HG03064 (cell line): ENCODE results near the gene ADAR.

Experiments used
- ATAC-seq: cut with Tn5 transposase; IDR thresholded peaks from one replicate; pipeline ENCODE4 v1.9.1; 2021; ENCODE audit warnings: low read depth; ENCODE audit not compliant: unreplicated experiment

The ADAR gene

GRCh38 chr1:154619181-154619948 lies 11.4 kb upstream of the ADAR start:
- no peak for ATAC-seq

DNA sequence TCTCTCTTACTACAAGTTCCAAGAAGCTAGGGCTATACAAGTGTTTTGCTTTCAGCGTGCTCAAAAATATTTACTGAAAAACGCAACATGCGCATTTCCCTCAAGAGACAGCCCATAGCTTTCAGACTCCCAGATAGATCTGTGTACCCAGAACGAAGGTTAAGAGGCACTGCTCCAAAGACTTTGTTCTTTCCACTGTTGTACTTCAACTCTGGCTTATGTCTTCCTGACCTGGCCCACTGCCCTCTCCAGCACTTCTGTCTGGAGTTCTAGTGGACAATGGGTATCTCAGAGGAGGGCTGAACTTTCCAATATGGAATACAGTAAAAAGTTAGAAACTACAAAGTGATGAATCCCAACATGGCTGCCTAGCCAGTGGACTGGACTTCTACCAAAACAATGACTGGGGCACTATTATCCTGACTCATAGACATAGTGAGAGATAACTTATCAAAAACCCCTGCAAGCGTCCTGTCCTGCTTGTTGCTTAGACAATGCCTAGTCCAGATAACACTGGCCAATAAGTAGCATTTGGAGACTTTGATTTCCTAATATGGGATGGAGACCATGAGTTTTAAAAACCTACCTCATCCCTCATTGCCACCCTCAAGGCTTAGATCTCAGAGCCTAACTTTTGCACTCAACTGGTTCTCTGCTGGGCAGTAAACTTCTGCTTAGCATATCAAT lies 8.8 kb upstream of the ADAR start:
- ATAC-seq = no peak

DNA sequence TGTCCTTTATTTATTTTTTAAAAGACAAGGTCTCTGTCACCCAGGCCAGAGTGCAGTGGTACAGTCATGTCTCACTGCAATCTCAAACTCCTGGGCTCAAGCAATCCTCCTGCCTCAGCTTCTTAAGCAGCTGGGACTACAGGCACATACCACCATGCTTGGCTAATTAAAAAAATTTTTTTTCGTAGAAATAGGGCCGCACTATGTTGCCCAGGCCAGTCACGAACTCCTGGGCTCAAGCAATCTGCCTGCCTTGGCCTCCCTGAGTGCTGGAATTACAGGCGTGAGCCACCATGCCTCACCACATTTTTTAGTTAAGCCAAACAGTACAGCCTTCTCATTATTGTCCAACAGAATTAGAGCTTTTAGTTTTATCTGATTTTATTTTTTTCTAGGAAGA lies 7.4 kb upstream of the ADAR start:
- no peak for ATAC-seq

DNA sequence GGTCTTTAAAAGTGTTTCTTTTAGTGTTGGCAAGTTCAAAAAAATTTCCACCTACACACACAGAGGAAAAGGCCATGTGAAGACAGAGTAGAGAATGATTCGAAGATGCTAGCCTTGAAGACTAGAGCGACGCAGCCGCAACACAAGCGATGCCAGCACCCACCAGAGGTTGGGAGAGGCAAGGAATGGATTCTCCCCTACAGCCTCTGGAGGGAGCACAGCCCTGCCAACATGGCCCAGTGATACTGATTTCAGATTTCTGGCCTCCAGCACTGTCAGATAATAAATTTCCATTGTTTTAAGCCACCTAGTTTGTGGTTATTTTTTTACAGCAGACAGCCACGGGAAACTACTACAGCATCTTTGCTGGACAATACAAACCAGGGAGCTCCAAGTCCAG lies 6.9 kb upstream of the ADAR start:
- ATAC-seq = no peak

DNA sequence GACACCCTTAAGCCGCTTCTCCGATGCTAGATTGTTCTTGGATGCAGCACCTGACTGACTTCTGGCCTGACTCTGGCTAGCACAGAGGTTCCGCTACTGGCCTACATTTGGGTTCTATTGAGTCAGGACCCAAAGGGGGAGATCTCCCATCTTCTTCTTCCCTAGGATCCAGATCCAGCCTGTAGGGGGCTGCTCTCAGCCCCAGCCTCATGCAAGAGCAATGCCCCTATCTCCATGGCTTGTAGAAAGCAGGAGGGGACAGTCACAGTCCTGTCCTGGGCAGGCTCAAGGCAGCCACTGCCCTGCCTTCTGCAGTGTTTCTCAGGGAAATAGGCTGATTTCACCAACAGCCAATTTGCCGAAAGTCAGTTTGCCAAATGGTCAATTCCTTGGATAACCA lies 6.3 kb upstream of the ADAR start:
- ATAC-seq = no peak

- ATAC-seq = no peak
These were observed 3.3 kb upstream of the ADAR start for GRCh38 chr1:154611150-154611862.

GRCh38 chr1:154609398-154610380 lies 1.7 kb upstream of the ADAR start:
- ATAC-seq = no peak

DNA sequence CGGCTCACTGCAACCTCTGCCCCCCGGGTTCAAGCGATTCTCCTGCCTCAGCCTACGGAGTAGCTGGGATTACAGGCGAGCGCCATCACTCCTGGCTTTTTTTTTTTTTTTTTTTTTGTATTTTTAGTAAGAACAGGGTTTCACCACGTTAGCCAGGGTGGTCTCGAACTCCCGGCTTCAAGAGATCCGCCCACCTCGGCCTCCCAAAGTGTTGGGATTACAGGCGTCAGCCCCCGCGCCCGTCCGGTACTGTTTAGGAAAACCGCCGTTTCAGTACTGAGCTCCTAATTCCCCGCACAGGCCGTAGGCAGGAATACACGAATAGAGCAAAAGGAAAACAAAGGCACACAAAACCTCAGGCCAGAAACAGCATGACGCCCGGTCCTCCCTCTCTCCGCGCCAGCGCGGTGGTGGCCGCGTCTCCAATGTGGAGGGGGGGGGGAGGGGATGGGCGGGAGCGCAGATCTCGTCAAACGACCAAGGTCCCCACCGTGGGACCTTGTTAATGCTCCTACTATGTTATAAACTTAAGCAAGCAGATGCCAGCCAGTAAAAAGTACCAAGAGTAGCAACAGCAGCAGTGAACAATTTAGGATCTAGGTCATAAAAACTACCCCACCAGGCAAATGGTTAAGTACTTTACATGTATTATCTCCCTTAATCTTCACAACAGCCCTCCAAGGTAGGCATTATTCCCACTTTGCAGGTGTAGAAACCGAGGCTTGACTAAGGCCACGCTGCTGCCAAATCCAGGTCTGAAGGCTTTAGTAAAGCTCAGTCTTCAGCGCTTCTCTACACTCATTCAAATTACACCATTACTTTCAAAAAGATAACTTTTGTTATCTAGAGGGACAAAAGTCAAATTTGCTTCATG lies 648 bp upstream of the ADAR start:
- ATAC-seq = no peak

- ATAC-seq = no peak
These were observed 829 bp downstream of the ADAR start for GRCh38 chr1:154607106-154607608.

DNA sequence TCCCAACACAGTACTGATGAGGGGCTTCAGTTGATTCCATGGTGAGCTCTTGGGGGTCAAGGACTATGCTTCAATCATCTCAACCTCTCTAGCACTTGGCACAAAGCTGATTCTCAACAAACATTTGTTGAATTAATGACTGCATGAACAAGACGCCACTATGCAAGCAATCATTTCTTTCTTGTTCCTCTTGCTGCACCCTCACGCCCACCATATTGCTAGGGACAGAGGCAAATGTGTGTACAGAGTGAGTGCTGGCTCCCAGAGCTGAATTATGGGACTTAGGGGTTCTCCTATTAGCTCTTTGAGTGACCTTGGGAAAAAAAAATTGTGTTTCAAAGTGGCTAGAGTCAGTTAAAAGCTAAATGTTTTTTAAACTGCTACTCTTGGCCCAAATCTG lies 2.5 kb downstream of the ADAR start:
- ATAC-seq = no peak

DNA sequence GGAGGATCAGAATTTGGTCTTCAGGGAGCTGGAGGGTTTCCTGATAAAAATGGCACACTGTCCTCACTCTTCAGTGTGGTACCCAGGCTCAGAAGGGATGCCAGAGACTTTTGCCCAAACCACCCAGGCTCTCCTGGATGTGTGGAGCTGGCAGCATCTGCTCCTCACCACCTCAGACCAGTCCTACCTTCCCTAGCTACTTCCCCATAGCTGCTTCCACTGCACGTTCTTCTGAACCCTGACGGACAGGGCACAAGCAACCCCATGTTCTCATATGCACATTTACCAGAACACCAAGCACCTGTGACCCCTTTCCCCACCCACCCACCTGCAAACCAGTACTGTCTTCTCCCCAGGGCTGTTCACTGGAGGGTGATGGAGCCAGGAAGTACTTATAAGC lies 4.7 kb downstream of the ADAR start:
- no peak for ATAC-seq

DNA sequence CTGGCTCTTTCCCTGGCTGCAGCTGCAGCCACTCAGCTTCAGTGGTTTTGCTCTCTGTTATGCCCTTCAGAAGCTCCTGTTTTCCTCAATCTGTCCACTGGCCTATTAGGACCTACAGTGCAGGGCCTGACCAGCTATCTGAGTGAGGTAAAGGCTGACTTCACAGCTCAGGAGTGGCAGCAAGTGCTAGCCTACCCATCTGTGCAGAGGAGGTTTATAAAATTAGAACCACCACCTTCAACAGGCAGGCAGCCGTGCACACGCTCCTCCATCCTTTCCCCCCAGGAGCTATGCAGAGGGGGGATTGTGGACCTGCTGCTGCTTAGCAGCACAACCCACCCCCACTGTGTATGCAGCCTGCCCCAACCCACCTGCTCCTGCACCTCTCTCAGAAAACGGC lies 8.3 kb downstream of the ADAR start:
- ATAC-seq = no peak

DNA sequence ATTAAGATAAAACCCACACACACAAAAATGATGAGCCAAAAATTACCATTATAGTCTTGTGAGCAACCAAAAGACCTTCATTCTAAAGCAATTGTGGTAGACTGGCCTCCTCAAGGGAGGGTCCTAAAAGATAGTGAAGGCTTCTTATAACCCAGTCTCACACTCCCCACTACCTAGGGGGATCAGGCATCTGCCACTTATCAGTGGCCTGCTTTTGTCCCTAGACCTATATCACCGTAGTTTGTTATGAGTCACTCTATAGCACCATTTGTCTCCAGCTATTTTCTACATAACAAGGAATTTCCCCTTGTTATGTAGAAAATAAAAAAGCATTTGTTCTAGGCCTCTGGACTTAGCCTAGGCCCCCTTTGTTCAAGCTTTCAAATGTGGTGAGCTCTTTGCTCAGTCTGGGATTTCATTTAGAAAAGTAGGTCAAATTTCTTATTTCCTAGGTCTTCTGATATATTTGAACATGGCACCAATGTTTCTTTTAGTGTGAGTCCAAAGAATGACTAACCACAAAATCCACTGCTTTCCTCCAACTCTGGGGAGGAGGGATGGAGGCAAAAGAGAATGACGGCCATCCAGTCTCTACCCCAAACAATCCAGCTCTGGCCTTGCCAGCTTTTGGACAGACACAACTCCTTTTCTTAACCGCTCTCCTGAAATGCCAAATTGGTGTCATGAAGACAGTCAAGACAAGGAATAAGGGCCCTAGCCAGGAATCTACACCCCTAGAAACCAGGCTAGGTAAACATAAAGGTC lies 8.9 kb downstream of the ADAR start:
- ATAC-seq = no peak

GRCh38 chr1:154595621-154596020 lies 12.4 kb downstream of the ADAR start:
- ATAC-seq = no peak

GRCh38 chr1:154594811-154595210 lies 13.2 kb downstream of the ADAR start:
- ATAC-seq = no peak

DNA sequence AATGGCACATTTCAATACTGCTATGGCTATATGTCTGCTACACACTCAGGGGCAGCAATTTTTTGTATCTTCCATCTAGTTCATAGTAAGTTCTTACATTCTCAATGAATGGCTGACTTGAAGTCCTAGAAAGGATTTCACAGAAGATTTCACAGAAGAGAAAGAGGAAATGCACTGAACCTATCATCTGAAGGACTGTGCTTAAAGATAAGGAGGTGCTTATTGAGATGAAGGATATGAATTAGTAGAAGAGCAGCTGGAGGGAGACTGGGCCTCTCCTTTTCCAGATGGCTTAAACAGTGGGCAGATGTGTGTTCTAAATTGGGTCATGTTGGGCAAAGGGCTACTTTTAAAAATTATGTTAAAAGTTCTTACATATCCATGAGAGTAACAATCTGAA lies 14.6 kb downstream of the ADAR start:
- ATAC-seq = no peak

GRCh38 chr1:154591206-154591605 lies 16.8 kb downstream of the ADAR start:
- ATAC-seq = no peak

GRCh38 chr1:154590756-154591155 lies 17.2 kb downstream of the ADAR start:
- no peak for ATAC-seq

DNA sequence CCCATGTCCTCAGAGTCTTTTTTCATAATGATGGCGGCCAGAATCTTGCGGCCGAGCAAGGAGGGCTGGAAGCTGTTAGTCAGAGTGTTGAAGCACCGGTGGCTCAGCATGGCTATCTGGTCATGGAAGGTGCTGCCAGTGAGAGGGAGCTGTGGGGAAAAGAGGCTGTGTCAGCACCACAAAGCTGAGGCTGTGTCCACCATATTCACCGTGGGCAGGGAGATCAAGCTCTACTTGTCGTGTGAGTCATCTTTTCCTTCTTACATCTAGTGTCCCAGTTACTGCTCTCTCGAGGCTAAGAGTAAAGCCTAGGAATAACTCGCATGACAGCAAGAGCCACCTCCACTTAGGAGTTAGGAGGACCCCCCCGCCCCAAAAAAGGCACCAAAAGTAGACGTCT lies 18.2 kb downstream of the ADAR start:
- ATAC-seq = no peak
